AG20443 (cell line): ENCODE results near the gene ENO1.

Experiments used
- DNase-seq: peaks from one replicate; pipeline ENCODE4 v3.0.0; 2012; ENCODE audit warnings: low spot score, mixed read lengths

ENO1 gene

GRCh38 chr1:8813016-8813763 is 65.3 kb downstream of the ENO1 start:
- no peak for DNase-seq

GRCh38 chr1:8812081-8812480 is 66.4 kb downstream of the ENO1 start:
- DNase-seq, result no peak
